ENCODE measurements around the gene NLGN2.

DNA sequence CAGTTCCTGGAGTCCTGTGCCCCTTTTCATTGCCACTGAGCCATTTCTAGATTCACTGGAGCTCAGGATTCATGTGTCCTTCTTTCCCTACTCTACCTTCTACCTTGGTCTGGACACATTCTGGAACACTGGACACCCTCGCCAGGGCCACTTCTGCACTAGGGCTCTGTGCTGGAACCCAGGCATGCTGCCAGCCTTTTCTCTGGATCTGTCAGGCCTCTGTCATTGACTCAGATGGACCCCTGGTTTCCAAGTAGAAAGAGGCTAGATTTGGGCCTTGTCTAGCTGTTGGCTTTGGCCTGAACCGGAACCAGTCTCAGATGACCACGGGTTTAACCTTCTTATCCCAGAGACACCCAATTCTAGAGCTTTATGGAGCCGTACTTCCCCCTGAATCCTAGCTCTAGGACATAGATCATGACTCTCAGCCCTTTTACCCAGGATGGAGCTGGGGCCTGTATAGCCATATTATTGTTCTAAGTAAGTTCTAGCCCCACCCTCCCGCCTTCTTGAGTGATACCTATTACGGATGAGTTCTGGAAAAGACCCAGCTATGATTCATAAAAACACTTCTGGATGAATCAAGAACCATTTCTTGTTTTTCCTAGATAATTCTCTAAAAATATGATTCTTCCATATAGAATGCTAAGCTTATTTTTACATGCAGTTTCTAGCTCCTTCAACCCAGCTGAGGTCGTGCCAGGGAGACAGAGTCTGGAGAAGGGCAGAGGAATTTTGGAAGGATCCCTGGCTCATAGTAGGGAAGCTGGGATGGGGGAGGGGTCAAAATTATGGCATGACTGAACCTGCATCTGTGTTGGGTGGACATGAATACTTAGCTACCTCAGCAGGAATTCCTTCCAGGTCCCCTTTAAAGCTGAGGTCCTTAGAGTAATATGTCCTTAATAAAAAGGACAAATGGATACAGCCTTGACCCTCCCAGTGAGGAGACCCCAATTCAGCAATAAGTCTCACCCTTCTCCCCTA lies 36.1 kb downstream of the NLGN2 start:
- TF ChIP-seq, protein P1, sequence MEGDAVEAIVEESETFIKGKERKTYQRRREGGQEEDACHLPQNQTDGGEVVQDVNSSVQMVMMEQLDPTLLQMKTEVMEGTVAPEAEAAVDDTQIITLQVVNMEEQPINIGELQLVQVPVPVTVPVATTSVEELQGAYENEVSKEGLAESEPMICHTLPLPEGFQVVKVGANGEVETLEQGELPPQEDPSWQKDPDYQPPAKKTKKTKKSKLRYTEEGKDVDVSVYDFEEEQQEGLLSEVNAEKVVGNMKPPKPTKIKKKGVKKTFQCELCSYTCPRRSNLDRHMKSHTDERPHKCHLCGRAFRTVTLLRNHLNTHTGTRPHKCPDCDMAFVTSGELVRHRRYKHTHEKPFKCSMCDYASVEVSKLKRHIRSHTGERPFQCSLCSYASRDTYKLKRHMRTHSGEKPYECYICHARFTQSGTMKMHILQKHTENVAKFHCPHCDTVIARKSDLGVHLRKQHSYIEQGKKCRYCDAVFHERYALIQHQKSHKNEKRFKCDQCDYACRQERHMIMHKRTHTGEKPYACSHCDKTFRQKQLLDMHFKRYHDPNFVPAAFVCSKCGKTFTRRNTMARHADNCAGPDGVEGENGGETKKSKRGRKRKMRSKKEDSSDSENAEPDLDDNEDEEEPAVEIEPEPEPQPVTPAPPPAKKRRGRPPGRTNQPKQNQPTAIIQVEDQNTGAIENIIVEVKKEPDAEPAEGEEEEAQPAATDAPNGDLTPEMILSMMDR (conservative IDR thresholded peaks at IDR 0.05; ENCODE audit: low read depth, low read length), result no peak
- TF ChIP-seq EZH2 (IDR thresholded peaks at IDR 0.05; ENCODE audit: borderline replicate concordance, low read depth, low read length, poor library complexity, severe bottlenecking), result no peak
